Adrenal gland (tissue), 12 donors: ENCODE results near the gene PTPRD. TPM values are rescaled to one million over a fixed set of nuclear protein-coding genes. Genes with fewer than 3 reads are reported as not detected.

Source experiments
- DNase-seq, 7 donors: peaks; one replicate each; pipeline ENCODE4 v3.0.0-alpha.2; 2019 to 2020
- H3K27ac ChIP-seq, 5 donors: fragments of 200-600 bp; sonication (generic) in 4 of 5; 1 replicate in 3 of 5; 2 replicates in 2 of 5; pipeline versions ENCODE4 v1.5.1 to v1.8.0; 2016 to 2020; ENCODE audit warnings: mild to moderate bottlenecking in 1 of 5
- H3K27me3 ChIP-seq: fragments of 200-600 bp; 2 replicates; pipeline ENCODE4 v1.8.0; 2021
- H3K36me3 ChIP-seq, 2 donors: fragments of 200-600 bp; replicated peaks in 1 of 2; 1 replicate in 1 of 2; 2 replicates in 1 of 2; pipeline versions ENCODE4 v1.5.1 to v1.8.0; 2018 to 2022
- H3K4me1 ChIP-seq, 2 donors: fragments of 200-600 bp; replicated peaks in 1 of 2; 1 replicate in 1 of 2; 2 replicates in 1 of 2; pipeline versions ENCODE4 v1.5.1 to v1.8.0; 2018 to 2021
- H3K4me3 ChIP-seq, 4 donors: fragments of 200-600 bp; sonication (generic) in 3 of 4; one replicate each; pipeline ENCODE4 v1.5.1; 2016 to 2018
- H3K9me3 ChIP-seq, 3 donors: fragments of 200-600 bp; sonication (generic) in 1 of 3; replicated peaks in 1 of 3; 1 replicate in 2 of 3; 2 replicates in 1 of 3; pipeline versions ENCODE4 v1.5.1 to v1.8.0; 2016 to 2021
- CTCF ChIP-seq, 6 experiments: fragments of 450-650 bp in 4 of 6; fragments of 200-600 bp in 2 of 6; sonication (generic) in 1 of 6; IDR thresholded peaks; 1 replicate in 5 of 6; 2 replicates in 1 of 6; pipeline versions ENCODE4 v1.5.1 to v1.8.0; 2016 to 2021; ENCODE audit warnings: antibody characterized with exemption in 6 of 6, mild to moderate bottlenecking in 2 of 6, moderate library complexity in 1 of 6
- POLR2A ChIP-seq, 2 donors: fragments of 450-650 bp; IDR thresholded peaks; one replicate each; pipeline ENCODE4 v1.6.1; 2017; ENCODE audit warnings: antibody characterized with exemption in 2 of 2, mild to moderate bottlenecking in 2 of 2, moderate library complexity in 1 of 2
- WGBS, 4 donors: extraction: QIAGEN DNeasy Blood & Tissue Kit in 2 of 4; methylation state at CpG; one replicate each; pipeline versions ENCODE4 v1.1.5 to v1.1.7; 2013 to 2017; 5-methylcytosine and 5-hydroxymethylcytosine counted together
- intact Hi-C, 2 donors: fragments of 100-400 bp; cut with DNase I; formaldehyde crosslinking; loops; one replicate each; pipeline versions ENCODE4 v1.14.1 to v1.15.0; 2022 to 2023
- polyA plus RNA-seq, 3 donors: library from polyadenylated mRNA; stranded (reverse); fragments of 200-250 nt in 2 of 3; fragments of 350-450 nt in 1 of 3; fragmentation: Illumina TruSeq in 1 of 3; extraction: RNeasy Lipid Tissue Mini Kit (QIAGEN cat#74804) in 1 of 3; gene quantifications; one replicate each; pipeline ENCODE4 v1.2.3, GENCODE V29; 2013 to 2014
- total RNA-seq, 9 donors: library from RNA; depleted of rRNA in 4 of 9; stranded (reverse); fragments of >200 nt in 4 of 9; fragments of 120-200 nt in 1 of 9; fragmentation: NEBNext Ultra II Directional in 1 of 9; extraction: Animal tissue kit (Norgen Biotek cat#: 25700) in 1 of 9; gene quantifications; one replicate each; pipeline versions ENCODE4 v1.1.0 to v1.2.4, GENCODE V29; 2013 to 2023
- donor health status: healthy with polysubstance abuse.
- donor health status: Bipolar disorder and iron deficiency.
- donor health status: DM: yes; HTN: yes; CAD: no.
- donor health status: DM: no; HTN: no; CAD: no.
- donor health status: DM: no; HTN: no; CAD: no.
- donor health status: DM: yes; HTN: yes; CAD: no.

Gene PTPRD
- total and polyA plus RNA-seq, 12 donors, result 0.61 to 71.2 (median 4.5) TPM

GRCh38 chr9:8382266-8382665, 2230.5 kb downstream of the PTPRD start:
- no peaks in the 10 kb centered on the region for H3K4me1 ChIP-seq
- H3K27me3 ChIP-seq, result no peaks in the 10 kb centered on the region
- H3K9me3 ChIP-seq, result no peaks in the 10 kb centered on the region
- no peak for DNase-seq
- H3K36me3 ChIP-seq, result no peaks in the 10 kb centered on the region
- WGBS, 4 donors, result 58 to 84% (median 68%) methylated on average over 1 of the region's 1 CpG
- no peak overlapping the region for H3K27ac ChIP-seq
- TF ChIP-seq POLR2A (IDR thresholded peaks at IDR 0.05) (no peak), CTCF (IDR thresholded peaks at IDR 0.05) (no peak)
- intact Hi-C loops, result no loop called here
- H3K4me3 ChIP-seq, result no peak overlapping the region

- DNase-seq, result no peak
- H3K4me3 ChIP-seq, result no peak overlapping the region
- 78 to 84% (median 81%) methylated on average over 3 of the region's 3 CpGs for WGBS, 4 donors
- no peaks in the 10 kb centered on the region for H3K36me3 ChIP-seq
- H3K27ac ChIP-seq, result no peak overlapping the region
- intact Hi-C loops, result no loop called here
- H3K9me3 ChIP-seq, result no peaks in the 10 kb centered on the region
- TF ChIP-seq CTCF (IDR thresholded peaks at IDR 0.05) (no peak), POLR2A (IDR thresholded peaks at IDR 0.05) (no peak)
- no peaks in the 10 kb centered on the region for H3K4me1 ChIP-seq
- no peaks in the 10 kb centered on the region for H3K27me3 ChIP-seq
These were observed 2231.2 kb downstream of the PTPRD start for GRCh38 chr9:8381601-8382000.

GRCh38 chr9:8374471-8374870, 2238.3 kb downstream of the PTPRD start:
- no peak overlapping the region for H3K4me3 ChIP-seq
- no peak overlapping the region for H3K27ac ChIP-seq
- no peak for TF ChIP-seq POLR2A (IDR thresholded peaks at IDR 0.05)
- H3K36me3 ChIP-seq, result no peaks in the 10 kb centered on the region
- H3K9me3 ChIP-seq, result no peaks in the 10 kb centered on the region
- H3K27me3 ChIP-seq, result no peaks in the 10 kb centered on the region
- WGBS, 4 donors, result 74 to 88% (median 83%) methylated on average over 3 of the region's 3 CpGs
- intact Hi-C loops, result no loop called here
- H3K4me1 ChIP-seq, result no peaks in the 10 kb centered on the region
- DNase-seq, result no peak

GRCh38 chr9:8371686-8372085, 2241.1 kb downstream of the PTPRD start:
- Histone ChIP-seq H3K4me3 (no peak overlapping the region), H3K27me3 (no peaks in the 10 kb centered on the region), H3K4me1 (no peaks in the 10 kb centered on the region), H3K9me3 (no peaks in the 10 kb centered on the region), H3K36me3 (no peaks in the 10 kb centered on the region), H3K27ac (no peak overlapping the region)
- TF ChIP-seq POLR2A (IDR thresholded peaks at IDR 0.05), result no peak
- no peak for TF ChIP-seq CTCF (IDR thresholded peaks at IDR 0.05)
- no peak for DNase-seq
- WGBS, 4 donors, result 83 to 91% (median 86%) methylated on average over 2 of the region's 2 CpGs
- intact Hi-C loops, result no loop called here

- H3K4me3 ChIP-seq, result no peak overlapping the region
- WGBS, 4 donors, result 62 to 72% (median 65%) methylated on average over 3 of the region's 3 CpGs
- H3K27ac ChIP-seq, result no peak overlapping the region
- no peak for TF ChIP-seq CTCF (IDR thresholded peaks at IDR 0.05)
- TF ChIP-seq POLR2A (IDR thresholded peaks at IDR 0.05), result no peak
- peak in 1 of 7 donors; percentile 19 for DNase-seq
- no peaks in the 10 kb centered on the region for H3K27me3 ChIP-seq
- intact Hi-C loops, result no loop called here
- no peaks in the 10 kb centered on the region for H3K9me3 ChIP-seq
- H3K4me1 ChIP-seq, result no peaks in the 10 kb centered on the region
- no peaks in the 10 kb centered on the region for H3K36me3 ChIP-seq
These were observed 2246.5 kb downstream of the PTPRD start for GRCh38 chr9:8366161-8366926.
